GM20431 (cell line): ENCODE data around the gene NRP1.
"Not testable (repeated sequence)": the region's sequence is repeated elsewhere in the genome, so short reads cannot be mapped to it uniquely, and the experiment has no call there.

Experiments
- in situ Hi-C: fragments of 300-500 bp; cut with MseI, MboI; formaldehyde crosslinking; loops from one replicate; pipeline ENCODE4 v1.15.0; 2020; ENCODE audit warnings: low sequenced_read_pairs; ENCODE audit not compliant: unreplicated experiment

Gene NRP1

DNA sequence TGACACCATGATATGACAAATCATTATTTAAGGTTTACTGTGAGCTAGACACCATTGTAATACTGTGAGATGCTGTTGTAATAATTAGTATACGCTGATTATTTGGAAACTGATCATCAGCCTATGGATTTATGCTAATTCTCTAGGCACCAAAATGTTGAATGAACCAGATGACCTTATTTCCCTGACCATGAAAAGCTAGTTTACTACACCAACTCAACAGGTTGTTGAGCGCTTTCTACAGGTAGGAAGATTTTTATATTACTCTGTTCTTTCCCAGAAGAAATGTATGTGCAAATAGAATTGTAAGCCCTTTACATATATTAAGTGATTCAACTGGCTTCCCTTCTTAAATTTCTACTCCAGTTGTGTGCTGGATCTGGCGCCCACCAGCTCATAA lies 6.2 kb downstream of the NRP1 start:
- in situ Hi-C loops = no loop called here

DNA sequence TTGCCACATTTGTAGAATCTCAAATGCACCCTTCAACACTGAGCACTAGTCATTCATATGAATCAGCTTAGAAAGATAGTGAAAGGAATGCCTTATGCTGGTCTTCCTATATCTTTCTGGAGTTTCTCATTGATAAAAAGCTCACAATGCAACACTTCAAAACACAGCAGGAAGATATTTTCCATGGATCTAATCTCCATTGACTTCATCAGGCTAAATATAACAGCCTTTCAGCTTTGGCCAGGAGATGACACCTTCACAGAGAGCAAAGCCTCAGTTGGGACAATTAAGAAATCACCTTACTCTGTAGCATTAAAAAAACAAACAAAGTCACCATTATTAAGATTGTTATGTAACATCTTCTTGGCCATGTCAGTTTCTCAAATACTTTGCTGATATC lies 6.7 kb downstream of the NRP1 start:
- in situ Hi-C loops = no loop called here

- in situ Hi-C loops = no loop called here
Measured at GRCh38 chr10:33326933-33327332, 7.5 kb downstream of the NRP1 start.

DNA sequence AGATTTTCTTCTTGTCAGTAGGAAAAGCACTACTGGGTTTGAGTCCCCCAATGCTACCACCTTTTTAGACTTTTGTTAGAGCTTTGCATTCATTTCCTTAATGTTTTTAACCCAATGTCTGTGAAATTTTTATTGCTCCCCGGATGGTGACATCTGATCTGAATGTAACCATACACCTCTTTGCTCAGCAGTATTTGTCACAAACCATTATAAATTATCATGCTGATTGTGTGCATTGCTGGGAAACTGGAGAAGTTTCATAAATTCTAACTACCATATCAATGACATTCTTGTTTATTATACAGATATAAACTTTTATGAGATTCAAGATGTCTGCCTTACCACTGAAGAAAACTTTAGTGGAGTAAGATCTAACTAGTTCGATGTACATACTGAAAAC lies 8.5 kb downstream of the NRP1 start:
- in situ Hi-C loops = no loop called here

- in situ Hi-C loops = no loop called here
Measured at GRCh38 chr10:33323721-33324120, 10.7 kb downstream of the NRP1 start.

DNA sequence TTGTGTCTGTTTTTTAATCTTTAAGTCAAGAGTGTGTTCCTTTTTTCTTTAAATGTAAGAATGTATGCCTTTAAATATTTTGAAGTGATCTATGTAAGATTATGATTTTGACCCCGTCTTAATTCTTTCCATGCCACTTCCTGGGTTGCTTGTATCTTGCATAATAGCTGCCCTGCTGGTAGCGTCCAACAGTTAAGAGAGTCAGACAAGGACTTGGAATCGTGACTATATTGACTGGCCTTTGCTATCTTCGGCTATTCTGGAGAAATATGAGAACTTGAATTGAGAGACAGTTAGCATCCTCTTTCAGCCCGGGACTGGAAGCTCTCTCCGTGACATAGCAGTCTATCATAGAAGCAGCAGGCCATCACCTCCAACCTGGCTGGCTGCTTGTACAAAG lies 13.0 kb downstream of the NRP1 start:
- in situ Hi-C loops = no loop called here

- in situ Hi-C loops = no loop called here
Measured at GRCh38 chr10:33320288-33320687, 14.2 kb downstream of the NRP1 start.

DNA sequence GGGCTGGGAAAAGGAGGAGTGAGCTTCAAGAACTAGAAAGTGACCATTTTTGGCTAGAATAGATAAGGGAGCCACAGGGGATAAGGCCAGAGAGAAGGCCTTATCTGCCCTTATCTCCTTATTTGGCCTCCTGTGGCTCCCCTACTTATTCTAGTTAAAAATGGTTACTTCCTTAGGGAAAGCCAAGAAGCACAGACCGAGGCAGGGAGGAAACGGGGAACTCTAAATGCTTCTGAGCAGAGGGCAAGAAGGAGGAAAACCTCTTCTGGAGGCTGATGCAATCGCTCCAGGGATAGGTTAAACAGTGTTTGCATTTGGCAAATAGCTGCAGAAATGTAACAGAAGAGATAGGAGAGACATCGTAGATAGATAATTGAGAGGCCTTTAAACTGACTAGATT lies 18.6 kb downstream of the NRP1 start:
- in situ Hi-C loops = no loop called here

DNA sequence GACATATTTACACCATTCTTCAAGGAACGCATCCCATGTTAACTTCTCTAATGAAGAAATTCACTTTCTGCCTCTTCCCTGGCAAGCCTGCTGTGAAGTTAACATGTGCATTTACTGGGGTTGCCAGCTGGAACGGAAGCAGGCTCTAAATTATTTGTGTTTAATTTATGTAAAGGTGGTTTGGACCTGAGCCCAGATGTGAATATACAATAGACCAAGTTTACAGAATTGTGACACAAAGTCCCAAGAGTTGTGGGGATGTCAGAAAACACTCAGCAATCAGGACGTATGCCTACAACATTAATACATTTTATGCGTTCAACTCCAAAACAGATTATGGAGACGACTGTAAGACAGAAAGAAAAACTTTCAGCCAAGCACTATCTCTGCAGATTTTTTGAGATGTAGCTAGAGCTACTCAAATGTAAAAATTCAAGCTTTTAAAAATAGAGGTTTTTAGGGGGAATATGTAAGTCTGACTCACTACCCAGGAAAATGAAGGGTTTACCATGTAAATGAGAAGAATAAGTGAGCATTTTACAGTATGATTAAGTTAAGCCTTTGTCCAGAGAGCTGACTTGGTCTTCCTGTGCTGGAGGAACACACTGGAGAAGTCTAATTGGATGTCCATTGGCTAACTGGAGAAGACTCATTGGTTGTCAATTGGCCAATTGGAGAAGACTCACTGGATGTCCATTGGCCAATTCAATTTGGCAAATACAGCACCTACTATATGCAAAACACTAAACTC lies 19.5 kb downstream of the NRP1 start:
- in situ Hi-C loops = no loop called here

DNA sequence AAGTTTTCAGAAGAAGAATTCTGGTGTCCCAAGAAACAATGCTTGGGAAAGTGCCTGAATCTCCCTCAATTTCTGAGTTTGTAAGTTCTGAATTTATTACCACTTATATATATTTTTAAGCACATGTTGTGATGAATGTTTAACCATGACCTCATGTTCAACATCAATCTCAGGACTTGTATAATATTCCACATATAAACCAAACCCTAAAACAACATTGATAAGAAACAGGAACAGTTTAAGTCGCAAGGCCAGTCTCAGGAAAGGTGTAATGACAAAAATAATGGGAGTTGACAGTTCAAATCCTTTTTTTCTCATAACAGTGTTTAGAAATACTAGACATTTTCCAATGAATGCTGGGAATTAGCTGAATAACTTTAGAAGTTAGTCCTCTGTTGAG lies 22.8 kb downstream of the NRP1 start:
- in situ Hi-C loops = no loop called here

DNA sequence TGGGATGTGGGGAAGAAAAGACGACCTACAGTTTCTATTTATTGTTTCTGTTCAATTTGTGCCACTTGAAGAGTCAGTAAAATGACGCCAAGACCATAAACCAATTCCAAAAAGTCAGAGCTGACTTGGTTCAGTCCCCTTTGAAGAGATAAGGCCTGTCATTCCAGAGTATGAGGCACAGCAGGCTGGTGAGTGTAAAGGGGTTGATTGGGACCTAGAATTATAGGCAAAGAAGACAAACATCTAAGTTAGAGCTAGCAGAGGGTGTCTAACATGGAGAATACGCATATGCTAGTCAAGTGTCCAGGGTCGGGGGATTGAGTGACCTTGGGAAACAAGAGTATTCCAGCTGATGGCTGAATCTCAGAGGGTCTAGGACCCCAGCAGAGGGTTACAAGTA lies 23.6 kb downstream of the NRP1 start:
- in situ Hi-C loops = no loop called here

DNA sequence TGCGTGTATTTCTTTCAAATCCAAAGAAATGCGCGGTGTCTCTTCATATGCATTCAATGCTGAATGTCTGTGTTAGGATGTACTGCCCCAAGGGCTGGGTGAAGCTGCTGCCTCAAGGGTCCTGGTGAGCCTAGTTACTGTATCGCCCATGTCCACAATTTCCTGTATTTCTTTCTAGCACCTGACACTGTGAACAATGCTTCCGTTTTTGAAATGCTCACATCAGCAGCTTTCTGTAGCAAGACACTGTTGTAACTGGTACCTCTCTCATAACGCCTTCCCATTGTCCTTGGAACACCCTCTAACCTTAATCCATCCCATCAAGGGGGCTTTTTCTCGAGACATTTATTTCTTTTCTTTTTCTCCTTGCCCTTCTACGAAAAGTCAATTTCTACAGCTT lies 25.1 kb downstream of the NRP1 start:
- in situ Hi-C loops = no loop called here

GRCh38 chr10:33307835-33308234 lies 26.6 kb downstream of the NRP1 start:
- in situ Hi-C loops = no loop called here

DNA sequence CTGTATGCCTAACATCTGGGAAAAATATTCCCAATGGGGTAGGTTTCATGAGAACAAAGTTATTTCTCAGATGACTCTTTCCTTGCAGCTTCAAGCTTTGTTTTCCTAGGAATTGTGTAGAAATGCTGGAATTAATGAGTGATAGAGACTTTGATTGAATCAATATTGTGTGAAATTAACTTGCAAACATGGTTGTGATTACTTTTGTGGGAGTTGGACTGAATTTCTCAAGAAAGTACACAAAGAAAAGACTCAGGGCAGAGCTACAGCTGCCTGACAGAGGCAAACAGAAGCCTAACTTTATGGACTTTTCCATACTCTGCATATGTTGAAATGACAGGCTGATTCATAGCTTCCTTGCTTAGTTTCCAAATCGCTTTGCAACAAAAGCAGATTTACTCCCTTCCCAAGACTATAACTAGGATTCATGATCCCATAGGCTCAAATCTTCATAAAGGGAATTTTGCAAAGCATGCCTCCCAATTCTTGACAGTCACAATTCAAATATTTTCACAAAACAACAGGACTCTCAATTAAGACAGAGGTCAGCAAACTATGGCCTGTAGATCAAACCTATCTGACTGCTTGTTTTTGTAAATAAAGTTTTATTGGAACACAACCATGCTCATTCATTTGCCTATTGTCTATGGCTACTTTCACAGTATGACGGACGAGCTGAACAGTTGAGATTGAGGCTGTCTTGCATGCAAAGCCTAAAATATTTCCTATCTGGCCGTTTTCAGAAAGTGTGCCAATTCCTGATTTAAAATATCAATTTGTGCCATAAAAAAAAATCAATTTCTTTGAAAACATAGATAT lies 27.6 kb downstream of the NRP1 start:
- in situ Hi-C loops = no loop called here

- in situ Hi-C loops = no loop called here
Measured at GRCh38 chr10:33306126-33306525, 28.3 kb downstream of the NRP1 start.

- in situ Hi-C loops = no loop called here
Measured at GRCh38 chr10:33304423-33305225, 29.8 kb downstream of the NRP1 start.

- in situ Hi-C loops = no loop called here
Measured at GRCh38 chr10:33303988-33304387, 30.5 kb downstream of the NRP1 start.

- in situ Hi-C loops = no loop called here
Measured at GRCh38 chr10:33302208-33302829, 32.1 kb downstream of the NRP1 start.

DNA sequence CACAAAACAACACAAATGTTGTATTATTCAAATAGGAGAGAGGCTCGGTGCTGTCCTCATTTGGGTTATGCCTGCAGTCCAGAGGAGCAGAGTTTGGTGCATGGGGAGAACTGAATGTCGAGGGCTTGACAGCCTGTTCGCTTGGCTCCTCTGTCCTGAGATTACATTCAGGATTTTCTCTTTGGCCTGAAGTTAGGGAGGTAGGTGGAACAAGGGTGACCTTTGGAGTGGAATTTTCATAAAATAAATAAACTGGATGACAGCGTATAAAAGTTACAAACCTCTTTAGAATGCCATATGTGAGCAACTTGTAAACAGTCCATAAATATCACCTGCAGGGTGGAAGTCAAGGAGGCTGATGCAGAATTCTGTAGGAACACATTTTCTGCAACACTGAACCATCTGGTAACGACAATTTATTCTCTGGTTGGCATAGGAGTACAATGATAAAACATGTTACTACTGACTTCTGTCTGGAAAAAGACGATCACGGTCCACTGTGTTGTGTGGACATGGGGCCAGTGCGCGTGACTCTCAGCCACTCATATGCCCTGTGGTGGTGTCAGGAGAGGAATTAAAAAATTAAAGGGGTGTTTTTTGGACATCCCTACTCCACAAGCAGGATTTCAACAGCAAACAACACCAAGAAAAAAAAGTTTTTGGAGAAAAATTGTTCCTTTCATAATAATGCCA lies 33.2 kb downstream of the NRP1 start:
- in situ Hi-C loops = no loop called here

GRCh38 chr10:33300544-33300943 lies 33.9 kb downstream of the NRP1 start:
- in situ Hi-C loops = not testable (repeated sequence)
